SK-N-SH (cell line): ENCODE measurements around the gene SUPT20HL1. TPM values are rescaled to one million over a fixed set of nuclear protein-coding genes. Genes with fewer than 3 reads are reported as not detected.

Source experiments
- CTCF ChIA-PET: fragments of 300-600, 350-600 bp; formaldehyde crosslinking; extraction: SDS; loops from one replicate; lab custom pipeline; 2021; lab: Yijun Ruan, JAX
- POLR2A ChIA-PET: fragments of 350-600 bp; sonication (Branson Sonifier 250); formaldehyde crosslinking; extraction: SDS; loops from one replicate; lab custom pipeline; 2020; ENCODE audit warnings: antibody characterized with exemption, inconsistent platforms; lab: Yijun Ruan, JAX
- DNase-seq: peaks from one replicate; pipeline ENCODE4 v3.0.0; 2012
- H2AFZ ChIP-seq: fragments of 200-600 bp; sonication (generic); 2 replicates; pipeline ENCODE4 v1.8.1; 2016; ENCODE audit warnings: antibody characterized with exemption, mild to moderate bottlenecking, low read depth
- H3F3A ChIP-seq: fragments of 200-600 bp; sonication (generic); replicated peaks from 2 replicates; pipeline ENCODE3; 2016; ENCODE audit warnings: antibody characterized with exemption, mild to moderate bottlenecking; ENCODE audit not compliant: insufficient read depth
- H3K27ac ChIP-seq, 2 experiments: fragments of 200-500 bp in 1 of 2; fragments of 200-600 bp in 1 of 2; sonication (Bioruptor generic) in 1 of 2; sonication (generic), shearing (Covaris generic) in 1 of 2; 2 replicates each; pipeline versions ENCODE4 v1.5.1 to v1.6.1; 2014 to 2016; ENCODE audit warnings: low read depth in 2 of 2, inconsistent platforms in 1 of 2, low read length in 1 of 2, mild to moderate bottlenecking in 1 of 2, mixed read lengths in 1 of 2
- H3K27me3 ChIP-seq: fragments of 200-600 bp; sonication (generic), shearing (Covaris generic); 2 replicates; pipeline ENCODE4 v1.6.1; 2016; ENCODE audit warnings: mixed run types; ENCODE audit not compliant: insufficient read depth
- H3K36me3 ChIP-seq, 2 experiments: fragments of 200-500 bp in 1 of 2; fragments of 200-600 bp in 1 of 2; sonication (Bioruptor generic) in 1 of 2; sonication (generic) in 1 of 2; replicated peaks in 1 of 2; 2 replicates each; pipeline versions ENCODE3 to v1.5.1; 2014 to 2016; ENCODE audit warnings: low read length in 1 of 2, mild to moderate bottlenecking in 1 of 2; ENCODE audit not compliant: insufficient read depth in 2 of 2, control insufficient read depth in 1 of 2
- H3K4me1 ChIP-seq, 2 experiments: fragments of 200-500 bp in 1 of 2; fragments of 200-600 bp in 1 of 2; sonication (Bioruptor generic) in 1 of 2; sonication (generic), shearing (Covaris generic) in 1 of 2; 2 replicates each; pipeline versions ENCODE4 v1.5.1 to v1.6.1; 2014 to 2016; ENCODE audit warnings: low read depth in 1 of 2, low read length in 1 of 2, mixed run types in 1 of 2; ENCODE audit not compliant: insufficient read depth in 2 of 2, control insufficient read depth in 1 of 2
- H3K4me2 ChIP-seq: fragments of 200-600 bp; sonication (generic), shearing (Covaris generic); 2 replicates; pipeline ENCODE4 v1.6.1; 2017; ENCODE audit warnings: mixed run types
- H3K4me3 ChIP-seq, 2 experiments: fragments of 200-500 bp in 1 of 2; fragments of 200-600 bp in 1 of 2; sonication (Bioruptor generic) in 1 of 2; sonication (generic), shearing (Covaris generic) in 1 of 2; 2 replicates each; pipeline versions ENCODE4 v1.5.1 to v1.8.1; 2014 to 2016; ENCODE audit warnings: low read depth in 2 of 2, inconsistent platforms in 1 of 2, low read length in 1 of 2, mild to moderate bottlenecking in 1 of 2, mixed read lengths in 1 of 2, moderate library complexity in 1 of 2
- H3K79me2 ChIP-seq: fragments of 200-600 bp; sonication (generic); 2 replicates; pipeline ENCODE4 v1.8.1; 2017; ENCODE audit warnings: mild to moderate bottlenecking; ENCODE audit not compliant: insufficient read depth
- H3K9ac ChIP-seq: fragments of 200-600 bp; sonication (generic); 2 replicates; pipeline ENCODE4 v1.6.1; 2017; ENCODE audit warnings: mixed run types
- H3K9me2 ChIP-seq: fragments of 200-600 bp; sonication (generic); 2 replicates; pipeline ENCODE4 v1.6.1; 2017; ENCODE audit warnings: mixed run types
- H3K9me3 ChIP-seq: fragments of 200-600 bp; sonication (generic); 2 replicates; pipeline ENCODE4 v1.6.1; 2017; ENCODE audit warnings: mixed run types, mild to moderate bottlenecking, moderate library complexity
- H4K20me1 ChIP-seq: fragments of 200-600 bp; sonication (generic); 2 replicates; pipeline ENCODE4 v1.6.1; 2017; ENCODE audit warnings: mild to moderate bottlenecking, mixed run types; ENCODE audit not compliant: insufficient read depth
- ELF1 ChIP-seq: IDR thresholded peaks from 2 replicates; pipeline ENCODE4 v1.4.0; 2012
- FOSL2 ChIP-seq: IDR thresholded peaks from 2 replicates; pipeline ENCODE4 v1.4.0; 2012; ENCODE audit warnings: low read depth, mild to moderate bottlenecking, moderate library complexity, borderline replicate concordance
- FOXM1 ChIP-seq: IDR thresholded peaks from 2 replicates; pipeline ENCODE4 v1.4.0; 2012; ENCODE audit warnings: low read depth, mild to moderate bottlenecking
- GABPA ChIP-seq: IDR thresholded peaks from 2 replicates; pipeline ENCODE4 v1.4.0; 2012; ENCODE audit warnings: low read depth, mild to moderate bottlenecking
- JUND ChIP-seq: IDR thresholded peaks from 2 replicates; pipeline ENCODE4 v1.4.0; 2012
- MEF2A ChIP-seq: IDR thresholded peaks from 2 replicates; pipeline ENCODE4 v1.4.0; 2012; ENCODE audit warnings: low read depth, borderline replicate concordance
- MXI1 ChIP-seq: IDR thresholded peaks from 2 replicates; pipeline ENCODE4 v1.6.1; 2012; ENCODE audit warnings: mild to moderate bottlenecking, low read depth, low read length, improper control_type of control experiment
- NFIC ChIP-seq: IDR thresholded peaks from 2 replicates; pipeline ENCODE4 v1.4.0; 2012; ENCODE audit warnings: borderline replicate concordance
- POLR2AphosphoS5 ChIP-seq: IDR thresholded peaks from 2 replicates; pipeline ENCODE4 v1.6.1; 2012; ENCODE audit warnings: low read depth, low read length
- RAD21 ChIP-seq: IDR thresholded peaks from 2 replicates; pipeline ENCODE4 v1.6.1; 2012; ENCODE audit warnings: mild to moderate bottlenecking, low read length
- TAF1 ChIP-seq: IDR thresholded peaks from 2 replicates; pipeline ENCODE4 v1.6.1; 2012; ENCODE audit warnings: low read depth, mild to moderate bottlenecking, low read length, moderate library complexity, borderline replicate concordance
- TEAD4 ChIP-seq: IDR thresholded peaks from 2 replicates; pipeline ENCODE4 v1.4.0; 2012; ENCODE audit warnings: mild to moderate bottlenecking, borderline replicate concordance; ENCODE audit not compliant: insufficient read depth
- YY1 ChIP-seq: IDR thresholded peaks from 2 replicates; pipeline ENCODE4 v1.4.0; 2012; ENCODE audit warnings: low read depth, mild to moderate bottlenecking
- WGBS: methylation state at CpG from one replicate; pipeline ENCODE4 v1.1.6; 2017; ENCODE audit warnings: low lambda C conversion rate; 5-methylcytosine and 5-hydroxymethylcytosine counted together
- polyA plus RNA-seq, 3 experiments: library from polyadenylated mRNA; depleted of rRNA; stranded (reverse); fragments of >200 nt; gene quantifications; 2 replicates each; pipeline ENCODE4 v1.2.3, GENCODE V29; 2012
- TF ChIP-seq, protein P1 (sequence below): fragments of 200-600 bp; sonication (generic); IDR thresholded peaks from 2 replicates; pipeline ENCODE4 v1.6.1; 2017; ENCODE audit warnings: antibody characterized with exemption, mild to moderate bottlenecking, moderate library complexity
- TF ChIP-seq, protein P2 (sequence below): IDR thresholded peaks from 2 replicates; pipeline ENCODE4; 2012
- TF ChIP-seq, protein P3 (sequence below): fragments of 150-350 bp; IDR thresholded peaks from 2 replicates; pipeline ENCODE4 v1.6.1; 2017; ENCODE audit warnings: antibody characterized with exemption, low read length, low read depth, borderline replicate concordance
- TF ChIP-seq, protein P4 (sequence below): IDR thresholded peaks from 2 replicates; pipeline ENCODE4 v1.6.1; 2012; ENCODE audit warnings: mild to moderate bottlenecking, low read depth, low read length, moderate library complexity

Gene SUPT20HL1
- polyA plus RNA-seq, 1 of the 3 experiments (the other 2 are of a cell fraction) = not detected

DNA sequence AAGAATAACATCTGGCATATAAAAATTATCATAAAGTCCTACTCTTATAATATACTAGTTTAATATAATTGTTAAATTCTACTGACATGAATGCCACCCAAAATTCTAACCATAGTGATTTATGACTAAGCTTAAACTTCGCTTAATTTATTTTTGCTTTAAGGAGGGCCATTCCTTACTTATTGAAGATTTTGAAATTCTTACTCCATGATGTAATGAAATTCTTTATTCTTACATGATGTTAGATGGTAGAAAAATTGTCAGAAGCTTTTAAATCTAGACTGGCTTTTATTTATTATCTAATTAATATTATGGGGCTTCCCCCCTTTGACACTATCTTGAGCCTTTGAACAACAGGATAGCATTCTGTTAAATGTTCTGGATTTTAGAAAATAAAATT is 27.1 kb upstream of the SUPT20HL1 start:
- H3K4me3 ChIP-seq = no peak overlapping the region
- CTCF ChIA-PET = interaction anchor here (0.6 kb wide), 1 partner anchor 1387 kb away, joined by 4 read pairs; no protein-coding TSS in a partner anchor
- peak overlapping the region in 1 of 2 experiments; percentile 46; a peak in 2 of 4 replicates for H3K27ac ChIP-seq
- no peaks in the 10 kb centered on the region for H3K9me2 ChIP-seq
- no peak for DNase-seq
- POLR2A ChIA-PET = no interaction called here
- H3K9ac ChIP-seq = no peak overlapping the region
- no peaks in the 10 kb centered on the region for H3K9me3 ChIP-seq
- no peaks in the 10 kb centered on the region; a peak in 1 of 4 replicates for H3K4me1 ChIP-seq
- H3F3A ChIP-seq = no peaks in the 10 kb centered on the region
- no peaks in the 10 kb centered on the region for H3K36me3 ChIP-seq
- H3K27me3 ChIP-seq = no peaks in the 10 kb centered on the region
- no peaks in the 10 kb centered on the region for H4K20me1 ChIP-seq
- TF ChIP-seq MXI1 = no peak
- no peak for TF ChIP-seq YY1
- TF ChIP-seq NFIC = no peak
- no peak for TF ChIP-seq JUND
- TF ChIP-seq POLR2AphosphoS5 = no peak
- TF ChIP-seq, protein P1, sequence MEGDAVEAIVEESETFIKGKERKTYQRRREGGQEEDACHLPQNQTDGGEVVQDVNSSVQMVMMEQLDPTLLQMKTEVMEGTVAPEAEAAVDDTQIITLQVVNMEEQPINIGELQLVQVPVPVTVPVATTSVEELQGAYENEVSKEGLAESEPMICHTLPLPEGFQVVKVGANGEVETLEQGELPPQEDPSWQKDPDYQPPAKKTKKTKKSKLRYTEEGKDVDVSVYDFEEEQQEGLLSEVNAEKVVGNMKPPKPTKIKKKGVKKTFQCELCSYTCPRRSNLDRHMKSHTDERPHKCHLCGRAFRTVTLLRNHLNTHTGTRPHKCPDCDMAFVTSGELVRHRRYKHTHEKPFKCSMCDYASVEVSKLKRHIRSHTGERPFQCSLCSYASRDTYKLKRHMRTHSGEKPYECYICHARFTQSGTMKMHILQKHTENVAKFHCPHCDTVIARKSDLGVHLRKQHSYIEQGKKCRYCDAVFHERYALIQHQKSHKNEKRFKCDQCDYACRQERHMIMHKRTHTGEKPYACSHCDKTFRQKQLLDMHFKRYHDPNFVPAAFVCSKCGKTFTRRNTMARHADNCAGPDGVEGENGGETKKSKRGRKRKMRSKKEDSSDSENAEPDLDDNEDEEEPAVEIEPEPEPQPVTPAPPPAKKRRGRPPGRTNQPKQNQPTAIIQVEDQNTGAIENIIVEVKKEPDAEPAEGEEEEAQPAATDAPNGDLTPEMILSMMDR = no peak
- TF ChIP-seq, protein P2, sequence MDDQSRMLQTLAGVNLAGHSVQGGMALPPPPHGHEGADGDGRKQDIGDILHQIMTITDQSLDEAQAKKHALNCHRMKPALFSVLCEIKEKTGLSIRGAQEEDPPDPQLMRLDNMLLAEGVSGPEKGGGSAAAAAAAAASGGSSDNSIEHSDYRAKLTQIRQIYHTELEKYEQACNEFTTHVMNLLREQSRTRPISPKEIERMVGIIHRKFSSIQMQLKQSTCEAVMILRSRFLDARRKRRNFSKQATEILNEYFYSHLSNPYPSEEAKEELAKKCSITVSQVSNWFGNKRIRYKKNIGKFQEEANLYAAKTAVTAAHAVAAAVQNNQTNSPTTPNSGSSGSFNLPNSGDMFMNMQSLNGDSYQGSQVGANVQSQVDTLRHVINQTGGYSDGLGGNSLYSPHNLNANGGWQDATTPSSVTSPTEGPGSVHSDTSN = no peak
- TF ChIP-seq FOSL2 = no peak
- TF ChIP-seq GABPA = no peak
- no peak for TF ChIP-seq TAF1
- no peak for TF ChIP-seq ELF1
- TF ChIP-seq TEAD4 = no peak
- TF ChIP-seq MEF2A = no peak
- TF ChIP-seq, protein P3, sequence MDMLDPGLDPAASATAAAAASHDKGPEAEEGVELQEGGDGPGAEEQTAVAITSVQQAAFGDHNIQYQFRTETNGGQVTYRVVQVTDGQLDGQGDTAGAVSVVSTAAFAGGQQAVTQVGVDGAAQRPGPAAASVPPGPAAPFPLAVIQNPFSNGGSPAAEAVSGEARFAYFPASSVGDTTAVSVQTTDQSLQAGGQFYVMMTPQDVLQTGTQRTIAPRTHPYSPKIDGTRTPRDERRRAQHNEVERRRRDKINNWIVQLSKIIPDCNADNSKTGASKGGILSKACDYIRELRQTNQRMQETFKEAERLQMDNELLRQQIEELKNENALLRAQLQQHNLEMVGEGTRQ = no peak
- TF ChIP-seq FOXM1 = no peak
- TF ChIP-seq, protein P4, sequence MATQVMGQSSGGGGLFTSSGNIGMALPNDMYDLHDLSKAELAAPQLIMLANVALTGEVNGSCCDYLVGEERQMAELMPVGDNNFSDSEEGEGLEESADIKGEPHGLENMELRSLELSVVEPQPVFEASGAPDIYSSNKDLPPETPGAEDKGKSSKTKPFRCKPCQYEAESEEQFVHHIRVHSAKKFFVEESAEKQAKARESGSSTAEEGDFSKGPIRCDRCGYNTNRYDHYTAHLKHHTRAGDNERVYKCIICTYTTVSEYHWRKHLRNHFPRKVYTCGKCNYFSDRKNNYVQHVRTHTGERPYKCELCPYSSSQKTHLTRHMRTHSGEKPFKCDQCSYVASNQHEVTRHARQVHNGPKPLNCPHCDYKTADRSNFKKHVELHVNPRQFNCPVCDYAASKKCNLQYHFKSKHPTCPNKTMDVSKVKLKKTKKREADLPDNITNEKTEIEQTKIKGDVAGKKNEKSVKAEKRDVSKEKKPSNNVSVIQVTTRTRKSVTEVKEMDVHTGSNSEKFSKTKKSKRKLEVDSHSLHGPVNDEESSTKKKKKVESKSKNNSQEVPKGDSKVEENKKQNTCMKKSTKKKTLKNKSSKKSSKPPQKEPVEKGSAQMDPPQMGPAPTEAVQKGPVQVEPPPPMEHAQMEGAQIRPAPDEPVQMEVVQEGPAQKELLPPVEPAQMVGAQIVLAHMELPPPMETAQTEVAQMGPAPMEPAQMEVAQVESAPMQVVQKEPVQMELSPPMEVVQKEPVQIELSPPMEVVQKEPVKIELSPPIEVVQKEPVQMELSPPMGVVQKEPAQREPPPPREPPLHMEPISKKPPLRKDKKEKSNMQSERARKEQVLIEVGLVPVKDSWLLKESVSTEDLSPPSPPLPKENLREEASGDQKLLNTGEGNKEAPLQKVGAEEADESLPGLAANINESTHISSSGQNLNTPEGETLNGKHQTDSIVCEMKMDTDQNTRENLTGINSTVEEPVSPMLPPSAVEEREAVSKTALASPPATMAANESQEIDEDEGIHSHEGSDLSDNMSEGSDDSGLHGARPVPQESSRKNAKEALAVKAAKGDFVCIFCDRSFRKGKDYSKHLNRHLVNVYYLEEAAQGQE = no peak
- TF ChIP-seq RAD21 = no peak
- no peak overlapping the region for H3K4me2 ChIP-seq
- WGBS = 22% methylated on average over 1 of the region's 1 CpG
- no peak overlapping the region for H2AFZ ChIP-seq
- no peaks in the 10 kb centered on the region for H3K79me2 ChIP-seq
